ENCODE results near the gene RBM47.

RBM47 gene

GRCh38 chr4:40626183-40626990 is 3.3 kb downstream of the RBM47 start:
- Histone ChIP-seq H3K9me3 (ENCODE audit: insufficient read depth, low read depth, low read length) (no peaks in the 10 kb centered on the region), H3K9me2 (replicated peaks; ENCODE audit: low read depth, low read length) (no peaks in the 10 kb centered on the region), H3K79me2 (ENCODE audit: insufficient read depth, low read length) (no peaks in the 10 kb centered on the region), H4K20me1 (ENCODE audit: insufficient read depth, low read length, poor library complexity, severe bottlenecking) (no peaks in the 10 kb centered on the region), H3K27me3 (ENCODE audit: insufficient read depth, low read length, poor library complexity, severe bottlenecking) (no peaks in the 10 kb centered on the region), H3K4me2 (ENCODE audit: low read depth, low read length, poor library complexity, severe bottlenecking) (no peak overlapping the region), H3K9ac (ENCODE audit: low read depth, low read length, poor library complexity, severe bottlenecking) (no peak overlapping the region), H3K36me3 (ENCODE audit: insufficient read depth, low read length) (no peaks in the 10 kb centered on the region), H3F3A (ENCODE audit: low read depth) (no peaks in the 10 kb centered on the region), H3K4me3 (ENCODE audit: low read length, poor library complexity, severe bottlenecking) (no peak overlapping the region), H3K4me1 (ENCODE audit: insufficient read depth, low read length, poor library complexity, severe bottlenecking) (no peaks in the 10 kb centered on the region), H2AFZ (ENCODE audit: low read length) (no peak overlapping the region)
- no peak for TF ChIP-seq CTCF (conservative IDR thresholded peaks at IDR 0.05; ENCODE audit: low read length)
- TF ChIP-seq EZH2phosphoT487 (IDR thresholded peaks at IDR 0.05; ENCODE audit: borderline replicate concordance), result no peak

GRCh38 chr4:40623707-40624106 is 6.0 kb downstream of the RBM47 start:
- Histone ChIP-seq H3K4me3 (ENCODE audit: low read length, poor library complexity, severe bottlenecking) (no peak overlapping the region), H3K4me2 (ENCODE audit: low read depth, low read length, poor library complexity, severe bottlenecking) (no peak overlapping the region), H3K9me3 (ENCODE audit: insufficient read depth, low read depth, low read length) (no peaks in the 10 kb centered on the region), H3K9me2 (replicated peaks; ENCODE audit: low read depth, low read length) (no peaks in the 10 kb centered on the region), H3K79me2 (ENCODE audit: insufficient read depth, low read length) (no peaks in the 10 kb centered on the region), H3K36me3 (ENCODE audit: insufficient read depth, low read length) (no peaks in the 10 kb centered on the region), H4K20me1 (ENCODE audit: insufficient read depth, low read length, poor library complexity, severe bottlenecking) (no peaks in the 10 kb centered on the region), H2AFZ (ENCODE audit: low read length) (no peak overlapping the region), H3K4me1 (ENCODE audit: insufficient read depth, low read length, poor library complexity, severe bottlenecking) (no peaks in the 10 kb centered on the region), H3K27me3 (ENCODE audit: insufficient read depth, low read length, poor library complexity, severe bottlenecking) (no peaks in the 10 kb centered on the region), H3F3A (ENCODE audit: low read depth) (no peaks in the 10 kb centered on the region), H3K9ac (ENCODE audit: low read depth, low read length, poor library complexity, severe bottlenecking) (no peak overlapping the region)
- TF ChIP-seq EZH2phosphoT487 (IDR thresholded peaks at IDR 0.05; ENCODE audit: borderline replicate concordance) (no peak), CTCF (conservative IDR thresholded peaks at IDR 0.05; ENCODE audit: low read length) (no peak)

GRCh38 chr4:40622913-40623312 is 6.8 kb downstream of the RBM47 start:
- H3K79me2 ChIP-seq (ENCODE audit: insufficient read depth, low read length), result no peaks in the 10 kb centered on the region
- no peaks in the 10 kb centered on the region for H3K4me1 ChIP-seq (ENCODE audit: insufficient read depth, low read length, poor library complexity, severe bottlenecking)

More at GRCh38 chr4:40622913-40623312, 6.8 kb downstream of the RBM47 start:
- no peaks in the 10 kb centered on the region for H3K36me3 ChIP-seq (ENCODE audit: insufficient read depth, low read length)
- H3K9me2 ChIP-seq (replicated peaks; ENCODE audit: low read depth, low read length), result no peaks in the 10 kb centered on the region
- no peaks in the 10 kb centered on the region for H3F3A ChIP-seq (ENCODE audit: low read depth)
- no peak for TF ChIP-seq CTCF (conservative IDR thresholded peaks at IDR 0.05; ENCODE audit: low read length)
- TF ChIP-seq EZH2phosphoT487 (IDR thresholded peaks at IDR 0.05; ENCODE audit: borderline replicate concordance), result no peak
- H3K4me2 ChIP-seq (ENCODE audit: low read depth, low read length, poor library complexity, severe bottlenecking), result no peak overlapping the region
- H3K9me3 ChIP-seq (ENCODE audit: insufficient read depth, low read depth, low read length), result no peaks in the 10 kb centered on the region
- H3K9ac ChIP-seq (ENCODE audit: low read depth, low read length, poor library complexity, severe bottlenecking), result no peak overlapping the region
- no peak overlapping the region for H2AFZ ChIP-seq (ENCODE audit: low read length)
- H3K4me3 ChIP-seq (ENCODE audit: low read length, poor library complexity, severe bottlenecking), result no peak overlapping the region
- H3K27me3 ChIP-seq (ENCODE audit: insufficient read depth, low read length, poor library complexity, severe bottlenecking), result no peaks in the 10 kb centered on the region
- H4K20me1 ChIP-seq (ENCODE audit: insufficient read depth, low read length, poor library complexity, severe bottlenecking), result no peaks in the 10 kb centered on the region

All from Loucy (cell line).